GM12872 (cell line): ENCODE measurements around the gene MAPK10.

ENCODE experiments used
- TF ChIP-seq, protein P1 (sequence below): IDR thresholded peaks from 3 replicates; pipeline ENCODE4 v1.5.1; 2011; ENCODE audit warnings: low read depth, mild to moderate bottlenecking, low read length, moderate library complexity; ENCODE audit not compliant: insufficient read depth

Gene MAPK10

GRCh38 chr4:86043755-86044592, 315.9 kb downstream of the MAPK10 start:
- TF ChIP-seq, protein P1, sequence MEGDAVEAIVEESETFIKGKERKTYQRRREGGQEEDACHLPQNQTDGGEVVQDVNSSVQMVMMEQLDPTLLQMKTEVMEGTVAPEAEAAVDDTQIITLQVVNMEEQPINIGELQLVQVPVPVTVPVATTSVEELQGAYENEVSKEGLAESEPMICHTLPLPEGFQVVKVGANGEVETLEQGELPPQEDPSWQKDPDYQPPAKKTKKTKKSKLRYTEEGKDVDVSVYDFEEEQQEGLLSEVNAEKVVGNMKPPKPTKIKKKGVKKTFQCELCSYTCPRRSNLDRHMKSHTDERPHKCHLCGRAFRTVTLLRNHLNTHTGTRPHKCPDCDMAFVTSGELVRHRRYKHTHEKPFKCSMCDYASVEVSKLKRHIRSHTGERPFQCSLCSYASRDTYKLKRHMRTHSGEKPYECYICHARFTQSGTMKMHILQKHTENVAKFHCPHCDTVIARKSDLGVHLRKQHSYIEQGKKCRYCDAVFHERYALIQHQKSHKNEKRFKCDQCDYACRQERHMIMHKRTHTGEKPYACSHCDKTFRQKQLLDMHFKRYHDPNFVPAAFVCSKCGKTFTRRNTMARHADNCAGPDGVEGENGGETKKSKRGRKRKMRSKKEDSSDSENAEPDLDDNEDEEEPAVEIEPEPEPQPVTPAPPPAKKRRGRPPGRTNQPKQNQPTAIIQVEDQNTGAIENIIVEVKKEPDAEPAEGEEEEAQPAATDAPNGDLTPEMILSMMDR: peak; percentile 48

DNA sequence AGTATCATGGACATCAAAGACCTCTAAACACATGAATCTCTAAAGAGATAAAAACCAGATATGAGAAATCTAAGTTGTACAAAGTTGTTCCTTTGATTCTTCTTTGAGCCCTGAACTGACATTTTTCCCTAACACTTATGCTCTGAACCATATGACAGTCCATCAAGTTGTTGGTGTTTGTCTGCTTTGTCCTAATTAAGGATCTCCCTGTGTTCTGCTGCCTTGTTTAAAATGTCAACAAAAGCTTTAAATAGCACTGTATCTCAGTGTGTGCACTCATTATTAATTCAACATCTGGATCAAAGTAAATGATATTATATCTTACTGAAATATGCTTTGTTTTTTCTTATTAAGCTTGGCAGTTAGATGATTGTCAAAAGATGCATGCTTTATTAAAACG, 321.8 kb downstream of the MAPK10 start:
- TF ChIP-seq, protein P1: no peak

- TF ChIP-seq, protein P1: no peak
Observed at GRCh38 chr4:86036736-86037135, 323.1 kb downstream of the MAPK10 start.

GRCh38 chr4:86035688-86036087, 324.2 kb downstream of the MAPK10 start:
- TF ChIP-seq, protein P1: no peak

- TF ChIP-seq, protein P1: no peak
Observed at GRCh38 chr4:86034616-86035015, 325.2 kb downstream of the MAPK10 start.

DNA sequence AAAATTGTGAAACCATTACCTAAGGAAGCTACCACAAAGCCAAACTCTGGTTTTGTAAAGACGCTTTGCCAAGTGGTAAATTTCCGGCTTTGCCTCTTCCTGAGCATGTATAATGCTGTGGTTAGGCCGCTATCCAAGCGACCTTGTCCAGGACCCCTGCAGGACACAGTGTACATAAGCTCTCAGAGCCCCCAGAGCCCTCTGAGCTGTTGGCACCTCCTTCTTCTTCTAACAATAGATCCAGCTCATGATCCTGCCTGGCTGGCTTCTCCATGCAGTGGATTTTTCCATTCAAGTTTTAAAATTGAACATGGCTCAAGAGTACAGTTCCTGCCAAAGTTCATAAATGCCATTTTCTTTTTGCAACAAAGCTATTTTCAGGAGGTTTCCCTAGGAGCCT, 326.7 kb downstream of the MAPK10 start:
- TF ChIP-seq, protein P1: no peak

GRCh38 chr4:86032476-86033022, 327.3 kb downstream of the MAPK10 start:
- TF ChIP-seq, protein P1: no peak
